ENCODE data around the gene CA5A. TPM values are rescaled to one million over a fixed set of nuclear protein-coding genes. Genes with fewer than 3 reads are reported as not detected.

The CA5A gene
- total and polyA plus RNA-seq, 2 of the 13 experiments (the other 11 are each of a cell fraction or from before 2014, with no cell fraction given): 66.8 to 106 TPM

GRCh38 chr16:87847785-87848675 lies 88.3 kb downstream of the CA5A start (continued):
- TF ChIP-seq DZIP1 (CRISPR knock-in tag; IDR thresholded peaks at IDR 0.05): no peak
- peak; percentile 42; the same call in 1 of the 2 replicates for TF ChIP-seq GATAD1 (CRISPR knock-in tag; IDR thresholded peaks at IDR 0.05)
- peak; percentile 83; the same call in 1 of the 2 replicates for TF ChIP-seq RFXAP (CRISPR knock-in tag; IDR thresholded peaks at IDR 0.05; ENCODE audit: borderline replicate concordance)
- no peak for TF ChIP-seq ZBTB42 (CRISPR knock-in tag; IDR thresholded peaks at IDR 0.05)
- TF ChIP-seq ZKSCAN8 (CRISPR knock-in tag; IDR thresholded peaks at IDR 0.05; ENCODE audit: borderline replicate concordance): peak; percentile 81; the same call in 1 of the 2 replicates
- TF ChIP-seq, protein P1, sequence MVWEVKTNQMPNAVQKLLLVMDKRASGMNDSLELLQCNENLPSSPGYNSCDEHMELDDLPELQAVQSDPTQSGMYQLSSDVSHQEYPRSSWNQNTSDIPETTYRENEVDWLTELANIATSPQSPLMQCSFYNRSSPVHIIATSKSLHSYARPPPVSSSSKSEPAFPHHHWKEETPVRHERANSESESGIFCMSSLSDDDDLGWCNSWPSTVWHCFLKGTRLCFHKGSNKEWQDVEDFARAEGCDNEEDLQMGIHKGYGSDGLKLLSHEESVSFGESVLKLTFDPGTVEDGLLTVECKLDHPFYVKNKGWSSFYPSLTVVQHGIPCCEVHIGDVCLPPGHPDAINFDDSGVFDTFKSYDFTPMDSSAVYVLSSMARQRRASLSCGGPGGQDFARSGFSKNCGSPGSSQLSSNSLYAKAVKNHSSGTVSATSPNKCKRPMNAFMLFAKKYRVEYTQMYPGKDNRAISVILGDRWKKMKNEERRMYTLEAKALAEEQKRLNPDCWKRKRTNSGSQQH (CRISPR knock-in tag; IDR thresholded peaks at IDR 0.05; ENCODE audit: low read depth): peak; percentile 67; the same call in 1 of the 2 replicates
- TF ChIP-seq SIN3A (IDR thresholded peaks at IDR 0.05; ENCODE audit: borderline replicate concordance, low read depth, low read length): no peak
- no peak for TF ChIP-seq ZNF749 (CRISPR knock-in tag; IDR thresholded peaks at IDR 0.05; ENCODE audit: borderline replicate concordance)
- peak; percentile 87 for TF ChIP-seq REL (CRISPR knock-in tag; conservative IDR thresholded peaks at IDR 0.05)
- TF ChIP-seq SP2 (CRISPR knock-in tag; IDR thresholded peaks at IDR 0.05): no peak
- peak; percentile 94 for TF ChIP-seq ZSCAN29 (CRISPR knock-in tag; conservative IDR thresholded peaks at IDR 0.05)
- TF ChIP-seq ELF1 (CRISPR knock-in tag; IDR thresholded peaks at IDR 0.05): peak; percentile 12; the same call in 1 of the 2 replicates
- peak; percentile 21; the same call in 1 of the 2 replicates for TF ChIP-seq ZNF670 (CRISPR knock-in tag; IDR thresholded peaks at IDR 0.05; ENCODE audit: borderline replicate concordance)
- peak; percentile 79 for TF ChIP-seq ZNF317 (CRISPR knock-in tag; IDR thresholded peaks at IDR 0.05)
- TF ChIP-seq NR2F1 (CRISPR knock-in tag; IDR thresholded peaks at IDR 0.05): peak in 1 of 2 experiments; percentile 77; a peak in 3 of 4 replicates
- peak; percentile 75; the same call in 1 of the 2 replicates for TF ChIP-seq ZNF672 (CRISPR knock-in tag; IDR thresholded peaks at IDR 0.05)
- peak; percentile 33 for TF ChIP-seq ZNF740 (CRISPR knock-in tag; IDR thresholded peaks at IDR 0.05)
- peak; percentile 93 for TF ChIP-seq DPF2 (CRISPR knock-in tag; IDR thresholded peaks at IDR 0.05; ENCODE audit: borderline replicate concordance, low read depth)
- peak; percentile 83 for TF ChIP-seq ZFP91 (CRISPR knock-in tag; IDR thresholded peaks at IDR 0.05; ENCODE audit: borderline replicate concordance)
- TF ChIP-seq MTERF4 (CRISPR knock-in tag; IDR thresholded peaks at IDR 0.05): no peak
